HepG2 (cell line): ENCODE measurements around the gene TMEM74B. TPM values are rescaled to one million over a fixed set of nuclear protein-coding genes. Genes with fewer than 3 reads are reported as not detected.
A peak's percentile ranks its signal among the peaks of the same experiment; 100 is the strongest.

Experiments used
- ARHGAP35 ChIP-seq: sonication (generic); formaldehyde crosslinking; IDR thresholded peaks from 2 replicates; pipeline ENCODE4 v1.9.0; 2022; ENCODE audit warnings: mild to moderate bottlenecking, inconsistent platforms, moderate library complexity, missing genetic modification reagents, borderline replicate concordance
- BRD4 ChIP-seq: sonication (generic); formaldehyde crosslinking; IDR thresholded peaks from 2 replicates; pipeline ENCODE4 v1.4.0; 2020; ENCODE audit warnings: missing genetic modification reagents
- CTCF ChIP-seq: sonication (generic); formaldehyde crosslinking; IDR thresholded peaks from 2 replicates; pipeline ENCODE4 v1.5.0; 2020; ENCODE audit warnings: mild to moderate bottlenecking, missing genetic modification reagents, moderate library complexity
- E2F5 ChIP-seq: sonication (generic); formaldehyde crosslinking; conservative IDR thresholded peaks from 2 replicates; pipeline ENCODE4 v1.4.0; 2020; ENCODE audit warnings: missing genetic modification reagents
- EHMT2 ChIP-seq: fragments of 200-600 bp; sonication (generic); IDR thresholded peaks from 2 replicates; pipeline ENCODE4 v1.7.0; 2017; ENCODE audit warnings: antibody characterized with exemption, low read depth, low read length, borderline replicate concordance
- ZBTB8A ChIP-seq: sonication (generic); formaldehyde crosslinking; IDR thresholded peaks from 2 replicates; pipeline ENCODE4 v1.4.0; 2020; ENCODE audit warnings: mild to moderate bottlenecking, low read depth, missing genetic modification reagents, borderline replicate concordance
- ZNF280B ChIP-seq: sonication (generic); formaldehyde crosslinking; IDR thresholded peaks from 2 replicates; pipeline ENCODE4 v1.5.0; 2020; ENCODE audit warnings: missing genetic modification reagents, mild to moderate bottlenecking, borderline replicate concordance
- ZNF317 ChIP-seq: sonication (generic); formaldehyde crosslinking; IDR thresholded peaks from 2 replicates; pipeline ENCODE4 v1.5.0; 2020; ENCODE audit warnings: mild to moderate bottlenecking, missing genetic modification reagents
- ZNF367 ChIP-seq: sonication (generic); formaldehyde crosslinking; IDR thresholded peaks from 2 replicates; pipeline ENCODE4 v1.4.0; 2020; ENCODE audit warnings: missing genetic modification reagents, borderline replicate concordance
- ZNF609 ChIP-seq: sonication (generic); formaldehyde crosslinking; IDR thresholded peaks from 2 replicates; pipeline ENCODE4 v1.4.0; 2020; ENCODE audit warnings: mild to moderate bottlenecking, missing genetic modification reagents, borderline replicate concordance
- ZNF674 ChIP-seq: sonication (generic); formaldehyde crosslinking; IDR thresholded peaks from 2 replicates; pipeline ENCODE4 v1.5.0; 2020; ENCODE audit warnings: low read depth, mild to moderate bottlenecking, missing genetic modification reagents
- ZNF777 ChIP-seq: sonication (generic); formaldehyde crosslinking; IDR thresholded peaks from 2 replicates; pipeline ENCODE4 v1.4.0; 2020; ENCODE audit warnings: missing genetic modification reagents
- ZNF781 ChIP-seq: sonication (generic); formaldehyde crosslinking; IDR thresholded peaks from 2 replicates; pipeline ENCODE4 v1.5.1; 2020; ENCODE audit warnings: borderline replicate concordance, mild to moderate bottlenecking, missing genetic modification reagents; ENCODE audit errors: not compliant biosample characterization
- polyA plus RNA-seq, 8 experiments: library from polyadenylated mRNA; depleted of rRNA in 3 of 8; stranded (reverse) in 7 of 8; unstranded in 1 of 8; fragments of >200 nt; fragmentation: Illumina TruSeq in 4 of 8; extraction: Trizol in 4 of 8; gene quantifications; 2 replicates each; pipeline versions ENCODE4 v1.2.1 to v1.2.3, GENCODE V29; 2011 to 2016; ENCODE audit warnings: low read depth in 4 of 8, missing spikeins in 1 of 8, mixed read lengths in 1 of 8; ENCODE audit not compliant: insufficient read depth in 1 of 8
- total RNA-seq, 5 experiments: library from RNA; depleted of rRNA; stranded (reverse); fragments of >200 nt; fragmentation: Illumina TruSeq; extraction: Trizol; gene quantifications; 2 replicates each; pipeline ENCODE4 v1.2.3, GENCODE V29; 2016; ENCODE audit warnings: low read depth in 1 of 5
- TF ChIP-seq, protein P1 (sequence below): sonication (generic); formaldehyde crosslinking; IDR thresholded peaks from 2 replicates; pipeline ENCODE4 v1.5.0; 2020; ENCODE audit warnings: missing genetic modification reagents
- TF ChIP-seq, protein P2 (sequence below): sonication (generic); formaldehyde crosslinking; IDR thresholded peaks from 2 replicates; pipeline ENCODE4 v1.4.0; 2020; ENCODE audit warnings: missing genetic modification reagents, borderline replicate concordance

The TMEM74B gene
- total and polyA plus RNA-seq, 2 of the 13 experiments (the other 11 are each of a cell fraction or from before 2014, with no cell fraction given), result 4.7 to 18.4 TPM

DNA sequence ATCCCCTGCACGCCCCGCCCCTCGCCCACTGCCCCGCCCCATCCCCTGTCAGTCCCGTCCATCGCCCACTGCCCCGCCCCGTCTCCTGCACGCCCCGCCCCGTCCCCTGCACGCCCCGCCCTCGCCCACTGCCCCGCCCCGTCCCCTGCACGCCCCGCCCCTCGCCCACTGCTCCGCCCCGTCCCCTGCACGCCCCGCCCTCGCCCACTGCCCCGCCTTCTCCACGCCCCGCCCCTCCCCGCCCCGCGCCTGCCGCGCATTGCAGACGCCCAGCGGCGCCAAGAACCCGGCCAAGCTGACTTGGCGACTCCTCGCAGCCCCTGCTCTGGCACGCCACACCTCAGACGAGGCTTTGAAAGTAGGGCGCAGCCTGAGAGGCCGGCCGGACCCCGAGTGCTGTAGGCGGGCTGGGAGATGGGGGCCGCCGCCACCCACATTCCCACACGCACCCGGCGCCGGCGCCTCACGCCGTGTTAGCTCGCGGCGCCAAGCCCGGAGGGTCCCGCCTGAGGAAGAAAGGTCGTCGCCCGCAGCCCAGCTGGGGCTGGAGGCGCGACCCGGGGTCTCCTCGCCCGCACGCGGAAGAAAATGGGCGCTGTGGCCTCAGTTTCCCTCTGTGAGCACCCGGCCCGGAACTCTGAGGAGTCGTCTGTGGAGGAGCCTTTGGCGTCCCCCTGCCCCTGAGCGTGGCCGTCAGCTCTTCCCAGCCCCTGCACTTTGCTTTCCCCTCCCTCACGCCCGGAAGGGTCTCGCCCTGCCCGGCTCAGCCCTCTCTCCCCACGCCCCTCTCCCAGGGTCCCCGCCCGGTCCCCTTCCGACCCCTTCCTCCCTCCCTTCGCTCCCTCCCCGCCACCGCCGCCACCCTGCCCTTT, 41.2 kb upstream of the TMEM74B start, which contains the start of gene RAD21L1 (continued):
- TF ChIP-seq ZNF280B (CRISPR knock-in tag), result peak; percentile 61; the same call in 1 of the 2 replicates
- peak; percentile 88 for TF ChIP-seq ZNF777 (CRISPR knock-in tag)
- 0 out of 2 replicates have a peak, but pooled peaks have one; percentile 43 for TF ChIP-seq ARHGAP35 (CRISPR knock-in tag)
- TF ChIP-seq ZNF367 (CRISPR knock-in tag), result no peak
- 0 out of 2 replicates have a peak, but pooled peaks have one; percentile 8 for TF ChIP-seq ZNF609
- TF ChIP-seq ZNF317 (CRISPR knock-in tag), result 0 out of 2 replicates have a peak, but pooled peaks have one; percentile 28
- TF ChIP-seq EHMT2, result no peak
- TF ChIP-seq, protein P1, sequence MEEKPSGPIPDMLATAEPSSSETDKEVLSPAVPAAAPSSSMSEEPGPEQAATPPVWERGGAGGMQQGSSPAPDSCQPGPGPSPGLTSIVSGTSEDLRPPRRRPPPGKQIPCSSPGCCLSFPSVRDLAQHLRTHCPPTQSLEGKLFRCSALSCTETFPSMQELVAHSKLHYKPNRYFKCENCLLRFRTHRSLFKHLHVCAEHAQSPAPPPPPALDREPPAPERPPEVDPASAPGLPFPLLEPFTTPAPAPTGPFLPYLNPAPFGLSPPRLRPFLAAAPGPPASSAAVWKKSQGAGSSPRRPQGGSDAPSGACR (CRISPR knock-in tag), result no peak
- no peak for TF ChIP-seq ZNF674 (CRISPR knock-in tag)
- 0 out of 2 replicates have a peak, but pooled peaks have one; percentile 8 for TF ChIP-seq BRD4 (CRISPR knock-in tag)
- TF ChIP-seq ZBTB8A (CRISPR knock-in tag), result no peak; the same call in 1 of the 2 replicates
- TF ChIP-seq, protein P2, sequence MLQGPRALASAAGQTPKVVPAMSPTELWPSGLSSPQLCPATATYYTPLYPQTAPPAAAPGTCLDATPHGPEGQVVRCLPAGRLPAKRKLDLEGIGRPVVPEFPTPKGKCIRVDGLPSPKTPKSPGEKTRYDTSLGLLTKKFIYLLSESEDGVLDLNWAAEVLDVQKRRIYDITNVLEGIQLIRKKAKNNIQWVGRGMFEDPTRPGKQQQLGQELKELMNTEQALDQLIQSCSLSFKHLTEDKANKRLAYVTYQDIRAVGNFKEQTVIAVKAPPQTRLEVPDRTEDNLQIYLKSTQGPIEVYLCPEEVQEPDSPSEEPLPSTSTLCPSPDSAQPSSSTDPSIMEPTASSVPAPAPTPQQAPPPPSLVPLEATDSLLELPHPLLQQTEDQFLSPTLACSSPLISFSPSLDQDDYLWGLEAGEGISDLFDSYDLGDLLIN (CRISPR knock-in tag), result 0 out of 2 replicates have a peak, but pooled peaks have one; percentile 29
- TF ChIP-seq ZNF781 (CRISPR knock-in tag), result no peak
- TF ChIP-seq E2F5, result 0 out of 2 replicates have a peak, but pooled peaks have one; percentile 8
- peak; percentile 29 for TF ChIP-seq CTCF
